MM.1S (cell line): ENCODE measurements around the gene BACH2.

ENCODE experiments used
- EZH2 ChIP-seq: fragments of 300-600 bp; sonication (generic); optimal IDR thresholded peaks from 2 replicates; pipeline ENCODE3; 2017; ENCODE audit warnings: low read depth, mild to moderate bottlenecking, antibody characterized with exemption, low read length, mixed read lengths
- TF ChIP-seq, protein P1 (sequence below): fragments of 300-600 bp; sonication (generic); IDR thresholded peaks from 2 replicates; pipeline ENCODE4 v1.5.1; 2016; ENCODE audit warnings: antibody characterized with exemption, low read length, mixed read lengths

DNA sequence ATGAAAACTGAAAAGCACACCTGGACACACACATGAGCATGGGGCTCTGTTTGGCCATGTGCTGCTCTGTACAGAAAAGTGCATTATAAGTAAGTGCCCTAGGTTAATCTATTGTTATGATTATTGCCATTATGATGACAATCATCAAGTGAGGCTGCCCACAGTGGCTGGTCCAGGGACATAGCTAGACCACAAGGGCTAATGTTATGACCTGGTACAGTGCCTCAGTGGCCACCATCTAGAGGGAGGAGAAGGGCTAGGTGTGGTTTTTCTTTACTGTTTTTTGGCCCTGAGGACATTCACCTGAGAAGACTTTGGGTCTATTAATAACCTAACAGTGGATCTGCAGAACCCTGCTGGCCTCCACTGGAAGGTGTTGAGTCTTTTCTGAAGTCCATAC, 316.3 kb downstream of the BACH2 start:
- TF ChIP-seq, protein P1, sequence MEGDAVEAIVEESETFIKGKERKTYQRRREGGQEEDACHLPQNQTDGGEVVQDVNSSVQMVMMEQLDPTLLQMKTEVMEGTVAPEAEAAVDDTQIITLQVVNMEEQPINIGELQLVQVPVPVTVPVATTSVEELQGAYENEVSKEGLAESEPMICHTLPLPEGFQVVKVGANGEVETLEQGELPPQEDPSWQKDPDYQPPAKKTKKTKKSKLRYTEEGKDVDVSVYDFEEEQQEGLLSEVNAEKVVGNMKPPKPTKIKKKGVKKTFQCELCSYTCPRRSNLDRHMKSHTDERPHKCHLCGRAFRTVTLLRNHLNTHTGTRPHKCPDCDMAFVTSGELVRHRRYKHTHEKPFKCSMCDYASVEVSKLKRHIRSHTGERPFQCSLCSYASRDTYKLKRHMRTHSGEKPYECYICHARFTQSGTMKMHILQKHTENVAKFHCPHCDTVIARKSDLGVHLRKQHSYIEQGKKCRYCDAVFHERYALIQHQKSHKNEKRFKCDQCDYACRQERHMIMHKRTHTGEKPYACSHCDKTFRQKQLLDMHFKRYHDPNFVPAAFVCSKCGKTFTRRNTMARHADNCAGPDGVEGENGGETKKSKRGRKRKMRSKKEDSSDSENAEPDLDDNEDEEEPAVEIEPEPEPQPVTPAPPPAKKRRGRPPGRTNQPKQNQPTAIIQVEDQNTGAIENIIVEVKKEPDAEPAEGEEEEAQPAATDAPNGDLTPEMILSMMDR: no peak
- no peak for TF ChIP-seq EZH2
